Left renal cortex interstitium (tissue), 4 donors: Measurements from ENCODE around the gene WNT9A. TPM values are rescaled to one million over a fixed set of nuclear protein-coding genes. Genes with fewer than 3 reads are reported as not detected.

Experiments used
- DNase-seq, 4 donors: peaks; one replicate each; pipeline ENCODE4 v3.0.0-alpha.2; 2013; ENCODE audit warnings: low read depth in 4 of 4, low spot score in 2 of 4, missing footprints in 1 of 4
- polyA plus RNA-seq, 4 donors: library from polyadenylated mRNA; unstranded; fragments of 120-200 nt; gene quantifications; one replicate each; pipeline ENCODE4 v1.2.1, GENCODE V29; 2013; ENCODE audit not compliant: insufficient read length in 4 of 4

Gene WNT9A
- polyA plus RNA-seq, 4 donors, result 1.3 to 1.8 (median 1.6) TPM

DNA sequence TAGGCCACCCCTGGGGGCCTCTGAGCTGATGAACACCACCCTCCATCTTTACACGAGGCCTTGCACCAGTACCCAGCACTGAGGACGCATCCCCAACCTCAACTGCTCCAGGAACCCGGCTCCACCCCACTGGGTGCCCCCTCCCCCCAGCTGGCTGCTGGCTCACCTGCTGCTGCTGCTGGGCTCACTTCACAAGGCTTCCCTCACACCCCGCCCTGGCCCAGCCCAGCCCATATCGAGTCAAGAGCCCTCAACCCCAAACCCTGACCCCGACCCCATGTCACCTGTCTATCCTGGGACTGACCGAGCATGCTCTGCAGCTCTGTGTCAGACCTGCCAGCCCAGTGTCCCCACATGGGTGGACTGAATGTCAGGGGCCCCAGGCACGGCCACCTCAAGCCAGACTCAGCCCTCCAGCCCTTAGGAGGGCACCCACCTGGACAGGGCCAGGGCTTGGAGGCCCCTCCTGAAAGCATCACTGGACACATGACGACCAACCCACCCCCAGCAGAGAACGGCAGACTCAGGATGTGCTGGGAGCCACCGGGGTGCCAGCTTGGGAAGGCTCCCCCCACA, 21.4 kb downstream of the WNT9A start:
- DNase-seq, result no peak

- no peak for DNase-seq
Measured at GRCh38 chr1:227925582-227926198, 22.0 kb downstream of the WNT9A start.

DNA sequence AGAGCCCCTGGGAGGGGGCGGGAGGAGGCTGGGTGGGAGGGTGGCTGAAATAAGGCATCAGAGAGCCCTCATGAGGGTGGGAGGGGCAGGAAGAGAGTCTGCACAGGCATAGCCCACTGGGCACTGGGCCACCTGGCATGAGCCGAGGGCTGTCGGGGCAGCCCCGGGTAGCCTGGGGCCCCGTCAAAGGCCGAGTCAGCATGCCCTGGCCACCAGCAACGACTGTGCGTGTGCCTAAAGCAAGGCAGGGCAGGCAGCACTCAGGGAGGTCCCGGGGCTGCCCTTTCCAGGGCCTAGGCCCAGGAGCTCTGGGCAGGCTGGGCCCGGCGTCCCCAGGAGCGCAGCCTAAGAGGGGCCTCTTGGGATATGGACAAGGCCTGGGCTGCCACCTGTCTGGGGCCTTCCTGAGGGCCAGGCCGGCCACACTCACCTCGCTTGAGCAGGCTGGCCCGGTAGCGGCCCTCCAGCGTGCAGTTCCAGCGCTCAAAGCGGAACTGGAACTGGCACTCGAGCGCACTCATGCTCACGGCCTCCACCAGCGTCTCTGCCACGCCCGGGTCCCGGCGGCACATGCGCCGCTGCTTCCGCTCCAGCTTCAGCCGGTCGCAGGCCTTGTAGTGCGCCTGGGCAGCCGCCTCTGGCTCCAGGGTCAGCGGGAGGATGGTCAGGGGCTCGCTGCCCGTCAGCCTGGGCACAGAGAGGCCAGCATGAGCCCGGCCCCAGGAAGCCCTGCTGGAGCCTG, 22.7 kb downstream of the WNT9A start:
- no peak for DNase-seq

GRCh38 chr1:227924168-227924832, 23.4 kb downstream of the WNT9A start:
- no peak for DNase-seq

DNA sequence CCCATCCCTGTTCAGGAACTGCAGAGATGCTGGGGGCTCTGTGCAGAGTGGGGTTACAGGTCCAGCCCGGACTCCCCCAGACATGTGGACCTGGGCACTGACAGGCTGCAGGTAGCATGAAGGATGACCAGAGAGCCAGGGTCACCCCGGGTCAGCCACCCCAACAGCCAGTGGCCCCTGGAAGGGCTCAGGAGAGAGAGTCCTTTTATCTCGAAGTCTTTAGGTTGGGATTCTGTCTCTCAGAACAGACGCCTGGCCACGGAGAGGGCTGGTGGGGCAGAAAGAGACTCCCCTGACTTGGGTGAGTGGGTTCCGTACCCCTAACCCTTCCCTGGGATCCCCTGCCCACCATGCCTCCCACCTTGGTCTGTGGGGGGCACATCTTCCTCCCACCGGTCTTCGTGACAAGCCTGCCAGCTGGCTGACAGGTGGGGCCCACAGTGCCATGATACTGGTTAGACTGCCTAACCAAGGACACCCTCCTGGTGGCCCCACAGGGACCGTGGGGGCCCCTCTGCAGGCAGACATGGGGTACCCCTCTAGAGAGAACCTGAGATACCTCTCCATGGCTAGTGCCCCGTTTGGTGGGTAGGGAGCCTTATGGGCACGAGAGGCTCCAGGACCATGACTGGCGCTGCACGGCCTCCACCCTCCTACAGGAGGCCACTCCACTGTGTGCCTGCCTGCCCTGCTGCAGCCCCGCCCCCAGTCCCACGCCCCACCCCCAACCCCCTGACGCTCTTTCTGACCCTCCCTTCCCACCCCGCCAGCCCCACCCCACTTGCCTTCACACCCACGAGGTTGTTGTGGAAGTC, 24.2 kb downstream of the WNT9A start:
- DNase-seq, result no peak

DNA sequence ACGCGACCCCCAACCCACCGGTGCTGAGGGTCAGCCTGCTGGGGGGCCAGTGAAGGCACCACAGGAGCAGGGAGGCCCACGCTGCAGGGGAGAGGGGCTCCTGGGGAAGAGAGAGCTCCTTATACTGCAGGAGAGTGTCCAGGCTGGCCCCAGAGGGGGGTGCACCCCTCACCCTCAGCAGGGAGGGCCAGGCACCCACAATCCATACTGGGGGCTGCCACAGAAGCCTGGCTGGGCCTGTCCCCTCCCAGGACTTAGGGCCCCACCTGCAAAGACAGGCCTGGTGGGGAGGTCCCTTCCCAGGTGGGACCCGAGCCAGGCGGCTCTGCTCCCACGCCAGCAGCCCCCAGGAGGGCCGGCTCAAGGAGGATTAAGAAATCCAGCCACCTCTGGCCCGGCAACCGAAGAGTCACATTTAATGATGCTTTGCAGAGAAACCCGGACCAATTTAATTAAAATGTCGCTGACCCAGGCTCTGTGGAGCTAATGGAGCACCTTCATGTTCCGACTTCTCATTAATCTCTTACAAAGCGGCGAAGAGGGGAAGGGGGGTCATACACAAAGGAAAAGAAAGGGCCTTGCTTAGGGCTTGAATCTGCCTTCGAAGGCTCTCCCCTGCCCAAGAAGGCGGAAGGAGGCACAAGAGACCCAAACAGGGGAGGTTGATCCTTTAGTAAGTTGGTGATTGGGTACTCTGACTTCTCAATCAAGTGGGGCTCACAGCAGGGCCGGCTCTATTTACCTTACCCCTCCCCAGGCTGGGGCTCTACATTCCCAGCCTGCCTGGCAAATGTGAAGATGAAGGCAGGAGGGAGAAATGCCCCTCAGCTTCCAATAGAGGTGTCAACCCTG, 25.0 kb downstream of the WNT9A start:
- no peak for DNase-seq

- no peak for DNase-seq
Measured at GRCh38 chr1:227921461-227922185, 26.1 kb downstream of the WNT9A start.

DNA sequence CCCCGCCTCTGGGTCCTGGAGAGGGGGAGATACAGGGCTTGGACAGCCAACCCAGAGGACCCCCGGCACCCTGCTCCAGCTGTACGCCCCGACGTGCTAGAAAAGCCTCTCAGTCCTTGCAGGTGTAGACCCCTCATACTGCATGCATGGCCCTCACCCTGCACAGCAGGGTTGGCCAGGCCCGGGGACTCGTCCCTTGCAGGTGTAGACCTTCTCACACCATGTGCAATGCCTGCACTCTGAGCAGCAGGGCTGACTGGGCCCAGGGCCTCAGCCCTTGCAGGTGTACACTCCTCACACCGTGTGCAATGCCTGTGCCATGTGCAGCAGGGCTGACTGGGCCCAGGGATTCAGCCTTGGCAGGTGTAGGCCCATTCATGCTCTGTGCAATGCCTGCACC, 26.8 kb downstream of the WNT9A start:
- DNase-seq, result no peak

- DNase-seq, result no peak
Measured at GRCh38 chr1:227920426-227920825, 27.3 kb downstream of the WNT9A start.

DNA sequence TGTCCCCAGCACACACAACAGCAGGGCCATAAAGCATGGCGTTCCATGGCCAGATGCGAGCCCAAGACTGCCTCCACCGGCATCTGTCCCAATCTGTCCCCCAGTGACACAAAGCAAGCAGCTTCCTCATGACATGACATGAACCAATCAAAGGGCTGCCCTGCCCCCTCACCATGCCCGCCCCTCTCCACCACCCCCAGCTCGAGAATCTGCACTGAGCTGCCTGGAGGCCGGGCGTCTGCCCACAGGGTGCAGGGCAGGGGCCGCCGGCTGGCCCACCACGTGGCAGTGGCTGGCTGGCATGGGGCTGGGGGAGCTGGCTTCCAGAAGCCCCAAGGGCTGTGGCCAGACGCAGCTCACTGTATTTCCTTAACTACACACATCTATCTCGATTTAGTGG, 27.8 kb downstream of the WNT9A start:
- DNase-seq, result no peak

DNA sequence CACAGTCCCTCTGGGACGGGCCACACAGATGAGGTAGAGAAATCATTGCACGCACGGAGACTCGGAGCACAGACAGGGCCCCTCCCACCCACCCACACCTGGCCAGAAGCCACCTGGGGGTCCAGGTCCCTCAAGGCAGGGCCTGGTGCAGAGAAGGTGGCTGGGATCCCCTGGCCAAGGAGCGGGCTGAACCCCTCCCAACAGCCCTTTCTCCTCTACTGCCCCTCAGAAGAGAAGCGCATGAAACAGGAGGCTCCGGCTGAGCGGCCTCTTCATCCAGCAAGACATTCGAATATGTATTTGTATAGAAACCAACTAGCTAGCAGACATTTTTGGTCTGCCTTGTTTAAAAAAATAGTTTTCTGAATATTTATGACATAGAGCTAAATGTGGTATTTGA, 29.0 kb downstream of the WNT9A start:
- no peak for DNase-seq

DNA sequence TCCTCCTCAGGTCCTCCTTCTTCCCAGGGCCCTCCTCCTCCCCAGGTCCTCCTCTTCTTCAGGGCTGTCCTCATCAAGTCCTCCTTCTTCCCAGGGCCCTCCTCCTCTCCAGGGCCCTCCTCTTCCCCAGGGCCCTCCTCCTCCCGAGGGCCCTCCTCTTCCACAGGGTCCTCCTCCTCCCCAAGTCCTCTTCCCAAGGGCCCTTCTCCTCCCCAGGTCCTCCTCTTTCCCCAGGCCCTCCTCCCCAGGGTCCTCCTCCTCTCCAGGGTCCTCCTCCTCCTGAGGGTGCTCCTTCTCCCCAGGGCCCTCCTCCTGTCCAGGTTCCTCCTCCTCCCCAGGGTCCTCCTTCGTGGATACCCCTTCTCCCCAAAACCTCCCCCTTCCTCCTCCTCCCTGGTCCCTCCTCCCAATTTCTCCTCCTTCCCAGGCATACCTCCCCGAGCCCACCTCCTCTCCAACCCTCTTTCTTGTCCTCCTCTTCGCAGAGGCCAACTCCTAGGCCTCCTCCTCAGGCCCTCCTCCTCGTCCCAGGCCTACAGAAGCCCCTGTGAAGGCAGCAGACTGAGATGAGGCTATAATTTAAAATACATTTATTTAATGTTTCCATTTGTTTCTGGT, 29.5 kb downstream of the WNT9A start:
- DNase-seq, result no peak

GRCh38 chr1:227917081-227917950, 30.4 kb downstream of the WNT9A start:
- DNase-seq, result no peak

DNA sequence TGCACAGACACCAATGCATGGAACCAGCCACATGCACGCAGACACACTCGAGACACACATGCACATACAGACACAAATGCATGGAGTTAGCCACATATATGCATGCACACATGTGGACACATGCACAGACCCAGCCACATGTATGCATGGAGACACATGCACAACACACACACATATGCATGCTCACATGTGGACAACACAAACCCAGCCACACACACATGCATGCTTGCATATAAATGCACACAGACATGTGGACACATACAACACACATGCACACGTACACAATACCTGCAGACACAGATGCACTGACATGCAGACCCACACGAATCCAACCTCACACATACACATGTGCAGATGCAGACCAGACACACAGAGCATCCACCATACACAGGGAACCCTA, 31.1 kb downstream of the WNT9A start:
- DNase-seq, result no peak

- no peak for DNase-seq
Measured at GRCh38 chr1:227915564-227916553, 31.9 kb downstream of the WNT9A start.

DNA sequence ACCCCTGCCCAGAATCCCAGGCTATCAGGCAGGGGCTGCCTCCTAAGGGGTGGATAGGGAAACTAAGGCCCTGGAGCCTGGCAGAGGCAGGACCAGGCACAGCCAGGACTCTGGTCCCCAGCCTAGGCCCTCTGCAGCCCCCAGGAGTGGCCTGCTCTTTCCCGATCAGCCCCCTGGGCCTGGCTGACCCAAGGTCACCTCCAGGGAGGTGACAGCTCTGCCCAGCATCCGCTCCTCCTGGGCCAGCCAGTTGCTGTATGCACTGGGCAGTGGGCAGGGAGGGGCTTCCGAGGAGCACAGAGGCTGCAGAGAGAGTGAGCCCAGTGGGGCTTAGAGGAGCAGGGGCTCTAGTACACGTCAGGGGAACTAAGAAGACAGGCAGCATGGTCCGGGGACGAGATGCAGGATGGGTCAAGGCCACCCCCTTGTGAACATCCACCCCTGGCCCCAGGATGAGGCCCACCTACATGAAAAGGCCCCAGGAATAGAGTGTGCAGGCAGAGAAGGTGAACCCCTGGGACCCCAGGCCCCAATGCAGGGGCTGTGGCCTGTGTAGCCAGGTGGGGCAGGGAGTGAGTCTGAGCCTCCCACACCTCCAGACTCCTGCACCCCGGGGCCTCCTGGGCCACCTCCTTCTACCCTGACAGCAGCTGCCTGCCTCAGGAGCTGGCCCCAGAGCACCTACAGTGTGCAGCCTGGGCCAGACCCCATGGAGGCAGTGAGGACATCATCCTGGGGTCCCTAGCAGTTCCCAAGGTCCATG, 32.8 kb downstream of the WNT9A start:
- no peak for DNase-seq
